IMR-90 (cell line): ENCODE results near the gene H3-3A. TPM values are rescaled to one million over a fixed set of nuclear protein-coding genes. Genes with fewer than 3 reads are reported as not detected.

Experiments used
- ATAC-seq: fragments of 200-7000 bp; cut with Tn5 transposase; 2 replicates; pipeline ENCODE4 v1.9.1; 2020; ENCODE audit warnings: low read depth, mild to moderate bottlenecking, moderate library complexity
- BruUV-seq: library from RNA; stranded (reverse); fragments of 400-500 nt; replicated peaks from 2 replicates; lab custom pipeline; 2021; lab: Mats Ljungman, UMichigan
- CTCF ChIA-PET: fragments of 300-600 bp; formaldehyde crosslinking; extraction: SDS; loops from one replicate; lab custom pipeline; 2021; ENCODE audit warnings: antibody characterized with exemption; lab: Yijun Ruan, JAX
- POLR2A ChIA-PET: fragments of 300-600 bp; sonication (Branson Sonifier 250); formaldehyde crosslinking; loops from one replicate; lab custom pipeline; 2022; ENCODE audit warnings: antibody characterized with exemption; ENCODE audit not compliant: unreplicated experiment; lab: Charles Lee
- DNase-seq: peaks from one replicate; pipeline ENCODE4 v3.0.0; 2013
- H2AFZ ChIP-seq: replicated peaks from 2 replicates; pipeline ENCODE3; 2013; ENCODE audit warnings: low read length, mild to moderate bottlenecking; ENCODE audit not compliant: poor library complexity
- H2AK5ac ChIP-seq: 2 replicates; pipeline ENCODE4 v1.6.1; 2013; ENCODE audit warnings: low read depth, low read length, inconsistent platforms
- H2AK9ac ChIP-seq: replicated peaks from 2 replicates; pipeline ENCODE3; 2013; ENCODE audit warnings: mild to moderate bottlenecking, low read depth, low read length, moderate library complexity; ENCODE audit not compliant: poor library complexity
- H2BK120ac ChIP-seq: 2 replicates; pipeline ENCODE4 v1.6.1; 2013; ENCODE audit warnings: low read depth, low read length, inconsistent platforms
- H2BK15ac ChIP-seq: 3 replicates; pipeline ENCODE4 v1.6.1; 2013; ENCODE audit warnings: low read depth, low read length, inconsistent platforms
- H2BK20ac ChIP-seq: 2 replicates; pipeline ENCODE4 v1.6.1; 2013; ENCODE audit warnings: low read depth, mild to moderate bottlenecking, inconsistent platforms, low read length, moderate library complexity
- H2BK5ac ChIP-seq: 2 replicates; pipeline ENCODE4 v1.6.1; 2013; ENCODE audit warnings: mild to moderate bottlenecking, low read depth, low read length, inconsistent platforms; ENCODE audit not compliant: poor library complexity, severe bottlenecking
- H3K14ac ChIP-seq: replicated peaks from 2 replicates; pipeline ENCODE4 v1.6.1; 2013; ENCODE audit warnings: low read depth, low read length, inconsistent platforms
- H3K18ac ChIP-seq: 2 replicates; pipeline ENCODE4 v1.6.1; 2013; ENCODE audit warnings: low read depth, low read length, control low read depth
- H3K23ac ChIP-seq: 2 replicates; pipeline ENCODE4 v1.6.1; 2013; ENCODE audit warnings: low read depth, low read length, inconsistent platforms
- H3K27ac ChIP-seq: 2 replicates; pipeline ENCODE4 v1.5.1; 2013; ENCODE audit warnings: mild to moderate bottlenecking, control low read depth, low read length; ENCODE audit not compliant: insufficient read depth
- H3K27me3 ChIP-seq: 2 replicates; pipeline ENCODE4 v1.6.1; 2013; ENCODE audit warnings: low read length; ENCODE audit not compliant: control insufficient read depth, insufficient read depth
- H3K36me3 ChIP-seq: 2 replicates; pipeline ENCODE4 v1.6.1; 2013; ENCODE audit warnings: low read length, mixed read lengths; ENCODE audit not compliant: control insufficient read depth, insufficient read depth
- H3K4ac ChIP-seq: 2 replicates; pipeline ENCODE4 v1.6.1; 2013; ENCODE audit warnings: low read depth, low read length, inconsistent platforms
- H3K4me1 ChIP-seq: 2 replicates; pipeline ENCODE4 v1.6.1; 2013; ENCODE audit warnings: low read length, mixed read lengths; ENCODE audit not compliant: control insufficient read depth, insufficient read depth
- H3K4me2 ChIP-seq: 2 replicates; pipeline ENCODE4 v1.6.1; 2013; ENCODE audit warnings: low read depth, mild to moderate bottlenecking, control low read depth, low read length, moderate library complexity
- H3K4me3 ChIP-seq: 2 replicates; pipeline ENCODE4 v1.5.1; 2013; ENCODE audit warnings: low read depth, mild to moderate bottlenecking, control low read depth, low read length, moderate library complexity; ENCODE audit not compliant: insufficient read depth
- H3K56ac ChIP-seq: 2 replicates; pipeline ENCODE4 v1.6.1; 2013; ENCODE audit warnings: low read length, inconsistent platforms; ENCODE audit not compliant: insufficient read depth; ENCODE audit errors: extremely low read depth
- H3K79me1 ChIP-seq, 2 experiments: 2 replicates each; pipeline ENCODE4 v1.6.1; 2013; ENCODE audit warnings: low read length in 2 of 2, inconsistent platforms in 1 of 2, low read depth in 1 of 2
- H3K9ac ChIP-seq: 2 replicates; pipeline ENCODE4 v1.6.1; 2013; ENCODE audit warnings: low read depth, low read length, control low read depth
- H3K9me1 ChIP-seq: 2 replicates; pipeline ENCODE4 v1.6.1; 2013; ENCODE audit warnings: low read length, inconsistent platforms; ENCODE audit not compliant: insufficient read depth
- H3K9me3 ChIP-seq: 2 replicates; pipeline ENCODE4 v1.6.1; 2013; ENCODE audit warnings: low read length; ENCODE audit not compliant: control insufficient read depth, insufficient read depth
- H4K20me1 ChIP-seq: 2 replicates; pipeline ENCODE4 v1.6.1; 2013; ENCODE audit warnings: low read length, inconsistent platforms; ENCODE audit not compliant: insufficient read depth
- H4K5ac ChIP-seq: 2 replicates; pipeline ENCODE4 v1.6.1; 2013; ENCODE audit warnings: mild to moderate bottlenecking, low read depth, low read length, control low read depth
- H4K8ac ChIP-seq, 2 experiments: 2 replicates each; pipeline ENCODE4 v1.6.1; 2013; ENCODE audit warnings: low read depth in 2 of 2, low read length in 2 of 2, control low read depth in 1 of 2, inconsistent platforms in 1 of 2
- H4K91ac ChIP-seq: 2 replicates; pipeline ENCODE4 v1.6.1; 2013; ENCODE audit warnings: low read depth, low read length, inconsistent platforms; ENCODE audit not compliant: insufficient read depth
- BHLHE40 ChIP-seq: fragments of 150-350 bp; IDR thresholded peaks from 2 replicates; pipeline ENCODE4 v1.6.1; 2016; ENCODE audit warnings: mild to moderate bottlenecking, low read depth, low read length
- CEBPB ChIP-seq: IDR thresholded peaks from 2 replicates; pipeline ENCODE4 v1.6.1; 2012; ENCODE audit warnings: low read depth, low read length, improper control_type of control experiment
- CHD1 ChIP-seq: IDR thresholded peaks from 2 replicates; pipeline ENCODE4 v1.6.1; 2012; ENCODE audit warnings: low read depth, low read length, improper control_type of control experiment
- FOS ChIP-seq: fragments of 150-350 bp; IDR thresholded peaks from 2 replicates; pipeline ENCODE4 v1.6.1; 2016; ENCODE audit warnings: low read depth, low read length
- MAFK ChIP-seq: IDR thresholded peaks from 2 replicates; pipeline ENCODE4 v1.6.1; 2012; ENCODE audit warnings: low read depth, low read length, improper control_type of control experiment
- MAZ ChIP-seq: IDR thresholded peaks from 2 replicates; pipeline ENCODE4 v1.6.1; 2012; ENCODE audit warnings: low read depth, mild to moderate bottlenecking, low read length, improper control_type of control experiment, moderate library complexity, borderline replicate concordance
- MXI1 ChIP-seq: IDR thresholded peaks from 2 replicates; pipeline ENCODE4 v1.6.1; 2012; ENCODE audit warnings: low read depth, mild to moderate bottlenecking, low read length, moderate library complexity, borderline replicate concordance
- NFE2L2 ChIP-seq: fragments of 150-350 bp; IDR thresholded peaks from 2 replicates; pipeline ENCODE4 v1.6.1; 2016; ENCODE audit warnings: low read depth, mild to moderate bottlenecking, low read length
- RAD21 ChIP-seq: IDR thresholded peaks from 2 replicates; pipeline ENCODE4 v1.6.1; 2012; ENCODE audit warnings: low read length, improper control_type of control experiment
- RCOR1 ChIP-seq: IDR thresholded peaks from 2 replicates; pipeline ENCODE4 v1.6.1; 2012; ENCODE audit warnings: mild to moderate bottlenecking, low read length, improper control_type of control experiment; ENCODE audit not compliant: insufficient replicate concordance
- RFX5 ChIP-seq: IDR thresholded peaks from 2 replicates; pipeline ENCODE4 v1.8.0; 2012; ENCODE audit warnings: low read depth, mild to moderate bottlenecking, low read length, moderate library complexity
- SMC3 ChIP-seq: fragments of 150-350 bp; IDR thresholded peaks from 2 replicates; pipeline ENCODE4 v1.6.1; 2016; ENCODE audit warnings: low read depth, mild to moderate bottlenecking, antibody characterized with exemption, low read length, moderate library complexity
- WGBS, 2 experiments: methylation state at CpG; one replicate each; pipeline versions ENCODE4 v1.1.5 to v1.1.7; 2013; ENCODE audit warnings: missing lambda C conversion rate in 2 of 2; ENCODE audit not compliant: insufficient read length in 1 of 2; ENCODE audit errors: extremely low coverage in 2 of 2; 5-methylcytosine and 5-hydroxymethylcytosine counted together
- dilution Hi-C: fragments of 300-500 bp; cut with HindIII; formaldehyde crosslinking; loops from one replicate; pipeline ENCODE4 v1.14.3; 2018; ENCODE audit warnings: low sequenced_read_pairs; ENCODE audit not compliant: unreplicated experiment
- in situ Hi-C: fragments of 300-500 bp; cut with MboI; formaldehyde crosslinking; loops from 3 replicates; pipeline ENCODE4 v1.14.3; 2019; ENCODE audit warnings: low sequenced_read_pairs, inconsistent platforms, mixed read lengths
- intact Hi-C: fragments of 100-400 bp; cut with micrococcal nuclease; formaldehyde crosslinking; loops from 2 replicates; pipeline ENCODE4 v1.10.0; 2022
- polyA plus RNA-seq, 3 experiments: library from polyadenylated mRNA; depleted of rRNA; stranded (reverse); fragments of >200 nt; gene quantifications; 2 replicates each; pipeline ENCODE4 v1.2.3, GENCODE V29; 2012; ENCODE audit warnings: low replicate concordance in 1 of 3
- total RNA-seq: library from RNA; depleted of rRNA; stranded (reverse); fragments of >200 nt; gene quantifications from 2 replicates; pipeline ENCODE4 v1.2.3, GENCODE V29; 2012
- TF ChIP-seq, protein P1 (sequence below): fragments of 150-350 bp; IDR thresholded peaks from 2 replicates; pipeline ENCODE4 v1.6.1; 2016; ENCODE audit warnings: low read depth, mild to moderate bottlenecking, low read length, moderate library complexity, borderline replicate concordance
- TF ChIP-seq, protein P2 (sequence below): conservative IDR thresholded peaks from 2 replicates; pipeline ENCODE4 v1.5.1; 2012; ENCODE audit warnings: mild to moderate bottlenecking, low read depth, low read length, improper control_type of control experiment

Gene H3-3A
- total and polyA plus RNA-seq, 2 of the 4 experiments (the other 2 are of a cell fraction): 188 to 256 TPM

DNA sequence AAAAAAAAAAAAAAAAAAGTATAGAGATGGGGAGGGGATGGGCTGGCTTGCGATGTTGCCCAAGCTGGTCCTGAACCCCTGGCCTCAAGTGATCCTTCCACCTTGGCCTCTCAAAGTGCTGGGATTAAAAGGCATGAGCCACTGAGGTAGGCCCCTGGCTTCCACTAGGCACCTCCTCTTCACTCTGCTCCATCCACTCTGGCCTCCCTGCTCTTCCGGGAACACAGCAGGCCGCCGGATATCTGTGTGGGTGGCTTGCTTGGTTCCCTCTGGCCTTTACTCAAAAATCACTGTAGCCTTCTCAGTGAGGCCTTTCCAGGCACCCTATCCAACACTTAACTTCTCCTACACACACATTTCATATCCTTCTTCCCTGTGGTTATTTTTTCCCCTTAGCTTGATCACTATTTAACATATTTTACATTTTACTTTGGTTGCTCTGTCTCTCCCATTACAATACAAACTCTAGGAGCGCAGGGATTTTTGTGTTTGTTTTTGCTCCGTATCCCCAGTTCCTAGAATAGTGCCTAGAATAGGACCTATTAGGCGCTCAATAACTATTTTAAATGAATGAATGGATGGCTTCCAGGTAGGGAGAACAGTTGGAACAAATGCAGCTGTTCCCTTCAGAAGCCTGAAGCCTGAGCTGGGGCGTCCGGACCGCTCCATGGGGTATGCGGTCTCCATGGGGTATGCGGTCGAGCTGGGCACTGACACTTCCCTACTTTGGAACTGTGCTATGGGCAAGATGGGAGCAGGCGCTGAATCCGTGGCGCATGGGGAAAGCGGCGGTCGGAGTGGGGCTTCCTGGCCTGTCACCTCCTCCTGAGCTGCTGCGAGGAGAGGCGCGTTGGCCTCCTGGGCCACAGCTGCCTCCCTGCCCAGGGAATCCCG is 46.7 kb downstream of the H3-3A start:
- Histone ChIP-seq H2BK15ac (no peak overlapping the region; the same call in 2 of the 3 replicates), H4K8ac (peak overlapping the region; percentile 40 to 82; a peak in 3 of 4 replicates), H4K20me1 (no peaks in the 10 kb centered on the region), H4K5ac (peak overlapping the region; percentile 79; the same call in 1 of the 2 replicates), H2BK120ac (no peak overlapping the region), H2BK20ac (no peak overlapping the region), H3K36me3 (no peaks in the 10 kb centered on the region), H3K9me1 (no peaks in the 10 kb centered on the region), H2AK5ac (no peak overlapping the region), H3K27ac (peak overlapping the region; percentile 53), H3K23ac (peak overlapping the region; percentile 44), H3K9ac (peak overlapping the region; percentile 52), H3K4me3 (peak overlapping the region; percentile 47), H3K79me1 (no peaks in the 10 kb centered on the region), H4K91ac (no peak overlapping the region), H3K27me3 (no peaks in the 10 kb centered on the region), H3K9me3 (no peaks in the 10 kb centered on the region), H2AFZ (peak overlapping the region; percentile 93), H2BK5ac (peak overlapping the region; percentile 16), H3K18ac (no peak overlapping the region), H3K56ac (0 out of 2 replicates have a peak overlapping the region, but pooled peaks have one; percentile 7), H3K4me1 (peaks cover 4% of the 10 kb centered on the region; the same call in 1 of the 2 replicates), H2AK9ac (peak overlapping the region; percentile 4), H3K14ac (0 out of 2 replicates have a peak overlapping the region, but pooled peaks have one; percentile 27), H3K4me2 (peak overlapping the region; percentile 74), H3K4ac (peak overlapping the region; percentile 20; the same call in 1 of the 2 replicates)
- peak; percentile 36 for ATAC-seq
- no TSS peak for BruUV-seq
- intact Hi-C loops (loop anchor here (2.0 kb wide), 1 partner anchor 44 kb away; no protein-coding TSS in a partner anchor), in situ Hi-C loops (no loop called here), dilution Hi-C loops (no loop called here)
- CTCF ChIA-PET: interaction anchor here (1.1 to 1.7 kb wide), 2 partner anchors 26 to 44 kb away, joined by 3 to 4 read pairs; no protein-coding TSS in a partner anchor
- 0% methylated on average over 2 of the region's 23 CpGs; no CpG with 5 or more reads in 1 of the 2 experiments for WGBS, 2 experiments
- POLR2A ChIA-PET: no interaction called here
- DNase-seq: peak; percentile 36
- no peak for TF ChIP-seq RFX5
- no peak for TF ChIP-seq BHLHE40
- no peak for TF ChIP-seq MAFK
- no peak for TF ChIP-seq RAD21
- TF ChIP-seq, protein P1, sequence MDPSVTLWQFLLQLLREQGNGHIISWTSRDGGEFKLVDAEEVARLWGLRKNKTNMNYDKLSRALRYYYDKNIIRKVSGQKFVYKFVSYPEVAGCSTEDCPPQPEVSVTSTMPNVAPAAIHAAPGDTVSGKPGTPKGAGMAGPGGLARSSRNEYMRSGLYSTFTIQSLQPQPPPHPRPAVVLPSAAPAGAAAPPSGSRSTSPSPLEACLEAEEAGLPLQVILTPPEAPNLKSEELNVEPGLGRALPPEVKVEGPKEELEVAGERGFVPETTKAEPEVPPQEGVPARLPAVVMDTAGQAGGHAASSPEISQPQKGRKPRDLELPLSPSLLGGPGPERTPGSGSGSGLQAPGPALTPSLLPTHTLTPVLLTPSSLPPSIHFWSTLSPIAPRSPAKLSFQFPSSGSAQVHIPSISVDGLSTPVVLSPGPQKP: no peak
- TF ChIP-seq CHD1: no peak
- no peak for TF ChIP-seq NFE2L2
- TF ChIP-seq CEBPB: no peak
- TF ChIP-seq MAZ: no peak
- TF ChIP-seq, protein P2, sequence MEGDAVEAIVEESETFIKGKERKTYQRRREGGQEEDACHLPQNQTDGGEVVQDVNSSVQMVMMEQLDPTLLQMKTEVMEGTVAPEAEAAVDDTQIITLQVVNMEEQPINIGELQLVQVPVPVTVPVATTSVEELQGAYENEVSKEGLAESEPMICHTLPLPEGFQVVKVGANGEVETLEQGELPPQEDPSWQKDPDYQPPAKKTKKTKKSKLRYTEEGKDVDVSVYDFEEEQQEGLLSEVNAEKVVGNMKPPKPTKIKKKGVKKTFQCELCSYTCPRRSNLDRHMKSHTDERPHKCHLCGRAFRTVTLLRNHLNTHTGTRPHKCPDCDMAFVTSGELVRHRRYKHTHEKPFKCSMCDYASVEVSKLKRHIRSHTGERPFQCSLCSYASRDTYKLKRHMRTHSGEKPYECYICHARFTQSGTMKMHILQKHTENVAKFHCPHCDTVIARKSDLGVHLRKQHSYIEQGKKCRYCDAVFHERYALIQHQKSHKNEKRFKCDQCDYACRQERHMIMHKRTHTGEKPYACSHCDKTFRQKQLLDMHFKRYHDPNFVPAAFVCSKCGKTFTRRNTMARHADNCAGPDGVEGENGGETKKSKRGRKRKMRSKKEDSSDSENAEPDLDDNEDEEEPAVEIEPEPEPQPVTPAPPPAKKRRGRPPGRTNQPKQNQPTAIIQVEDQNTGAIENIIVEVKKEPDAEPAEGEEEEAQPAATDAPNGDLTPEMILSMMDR: no peak
- TF ChIP-seq SMC3: no peak
- no peak for TF ChIP-seq MXI1
- no peak for TF ChIP-seq FOS
- no peak for TF ChIP-seq RCOR1
